ENCODE measurements around the gene DNASE1L3. TPM values are rescaled to one million over a fixed set of nuclear protein-coding genes. Genes with fewer than 3 reads are reported as not detected.

DNASE1L3 gene
- polyA plus RNA-seq, 2 of the 4 experiments (the other 2 are of a cell fraction) = 0.19 TPM; not detected in 1

GRCh38 chr3:58205981-58206380, 4.8 kb downstream of the DNASE1L3 start:
- Histone ChIP-seq H3K4me3 (no peak overlapping the region), H3K4me1 (peaks cover 10% of the 10 kb centered on the region; the same call in 2 of the 3 replicates), H3K4me2 (no peak overlapping the region), H3K9me3 (no peaks in the 10 kb centered on the region), H3K27ac (peak overlapping the region in 1 of 2 experiments; percentile 49; a peak in 1 of 6 replicates)
- ATAC-seq = no peak
- ChIA-PET CTCF (interaction anchor here (1.2 to 5.3 kb wide), 4 partner anchors 11 to 100 kb away, joined by 6 to 28 read pairs (median 10); partner anchors contain the start of genes HTD2 and RPP14), POLR2A (no interaction called here)
- no peak for FAIRE-seq
- DNase-seq (ENCODE audit: low read depth in 1 of 2, low spot score in 1 of 2) = no peak
- WGBS (ENCODE audit: missing lambda C conversion rate) = 67% methylated on average over 4 of the region's 4 CpGs
- TF ChIP-seq HES2 (IDR thresholded peaks at IDR 0.05) = no peak
- TF ChIP-seq EP300 (IDR thresholded peaks at IDR 0.05) = no peak
- no peak for TF ChIP-seq ELK1 (IDR thresholded peaks at IDR 0.05; ENCODE audit: low read depth, low read length)
- TF ChIP-seq KDM1A (IDR thresholded peaks at IDR 0.05; ENCODE audit: low read depth) = no peak
- TF ChIP-seq E2F6 (IDR thresholded peaks at IDR 0.05; ENCODE audit: borderline replicate concordance, low read depth) = no peak
- no peak for TF ChIP-seq HEYL (CRISPR knock-in tag; IDR thresholded peaks at IDR 0.05)
- TF ChIP-seq PBX3 (IDR thresholded peaks at IDR 0.05) = no peak
- TF ChIP-seq HMGXB4 (CRISPR knock-in tag; IDR thresholded peaks at IDR 0.05; ENCODE audit: borderline replicate concordance) = no peak
- no peak for TF ChIP-seq KDM5A (IDR thresholded peaks at IDR 0.05)
- TF ChIP-seq HOXB13 (CRISPR knock-in tag; IDR thresholded peaks at IDR 0.05; ENCODE audit: low read depth) = no peak
- no peak for TF ChIP-seq ZFP36 (IDR thresholded peaks at IDR 0.05; ENCODE audit: borderline replicate concordance, partially characterized antibody)
- no peak for TF ChIP-seq MYC (IDR thresholded peaks at IDR 0.05; ENCODE audit: borderline replicate concordance, low read length)
- TF ChIP-seq NPAS2 (CRISPR knock-in tag; IDR thresholded peaks at IDR 0.05; ENCODE audit: borderline replicate concordance) = no peak
- no peak for TF ChIP-seq ZSCAN20 (CRISPR knock-in tag; IDR thresholded peaks at IDR 0.05)
- TF ChIP-seq GATA3 (IDR thresholded peaks at IDR 0.05; ENCODE audit: borderline replicate concordance) = no peak
- TF ChIP-seq EHF (CRISPR knock-in tag; IDR thresholded peaks at IDR 0.05) = no peak
- TF ChIP-seq RCOR1 (IDR thresholded peaks at IDR 0.05; ENCODE audit: low read depth, low read length) = no peak
- no peak for TF ChIP-seq CTCF (IDR thresholded peaks at IDR 0.05)
- TF ChIP-seq CHD4 (IDR thresholded peaks at IDR 0.05; ENCODE audit: borderline replicate concordance) = no peak
- no peak for TF ChIP-seq POLR2A (IDR thresholded peaks at IDR 0.05; ENCODE audit: low read length)

GRCh38 chr3:58204720-58205119, 6.1 kb downstream of the DNASE1L3 start:
- no peak overlapping the region for H3K4me2 ChIP-seq
- H3K27ac ChIP-seq = no peak overlapping the region
- ChIA-PET CTCF (interaction anchor here (0.7 to 5.3 kb wide), 6 partner anchors 12 to 102 kb away, joined by 3 to 28 read pairs (median 5); partner anchors contain the start of genes HTD2 and RPP14), POLR2A (no interaction called here)
- ATAC-seq (no peak), FAIRE-seq (no peak), DNase-seq (ENCODE audit: low read depth in 1 of 2, low spot score in 1 of 2) (no peak)
- no peak overlapping the region for H3K4me3 ChIP-seq
- no peaks in the 10 kb centered on the region for H3K9me3 ChIP-seq
- peaks cover 10% of the 10 kb centered on the region; the same call in 2 of the 3 replicates for H3K4me1 ChIP-seq
- WGBS (ENCODE audit: missing lambda C conversion rate) = 71% methylated on average over 4 of the region's 4 CpGs
- TF ChIP-seq TFCP2L1 (CRISPR knock-in tag; IDR thresholded peaks at IDR 0.05) (no peak), MAFK (IDR thresholded peaks at IDR 0.05; ENCODE audit: partially characterized antibody) (peak; percentile 50)

Measured in A549 (cell line).